HepG2 (cell line): ENCODE results near the gene SEMA6B. TPM values are rescaled to one million over a fixed set of nuclear protein-coding genes. Genes with fewer than 3 reads are reported as not detected.

Experiments
- CHD4 ChIP-seq: fragments of 200-600 bp; sonication (generic); IDR thresholded peaks from 2 replicates; pipeline ENCODE4 v1.7.0; 2017; ENCODE audit warnings: mild to moderate bottlenecking, low read length, borderline replicate concordance
- GTF2F1 ChIP-seq: fragments of 150-350 bp; IDR thresholded peaks from 2 replicates; pipeline ENCODE4 v1.6.1; 2014; ENCODE audit warnings: low read length
- JUNB ChIP-seq: sonication (generic); formaldehyde crosslinking; IDR thresholded peaks from 2 replicates; pipeline ENCODE4 v1.8.0; 2022; ENCODE audit warnings: missing genetic modification reagents, mild to moderate bottlenecking, borderline replicate concordance
- MTF1 ChIP-seq: sonication (generic); formaldehyde crosslinking; IDR thresholded peaks from 2 replicates; pipeline ENCODE4 v1.5.0; 2020; ENCODE audit warnings: missing genetic modification reagents
- PPARG ChIP-seq: conservative IDR thresholded peaks from 2 replicates; pipeline ENCODE4 v1.6.1; 2016; ENCODE audit warnings: missing biosample characterization, missing genetic modification reagents
- RFX5 ChIP-seq: IDR thresholded peaks from 2 replicates; pipeline ENCODE4 v1.6.1; 2011; ENCODE audit warnings: low read depth, low read length, improper control_type of control experiment
- RXRB ChIP-seq: IDR thresholded peaks from 2 replicates; pipeline ENCODE4 v1.6.1; 2016; ENCODE audit warnings: borderline replicate concordance, missing genetic modification reagents, missing compliant biosample characterization
- SIN3A ChIP-seq: IDR thresholded peaks from 2 replicates; pipeline ENCODE4 v1.6.1; 2011; ENCODE audit warnings: low read depth, mild to moderate bottlenecking, control low read depth, low read length, borderline replicate concordance
- SRSF9 ChIP-seq: fragments of 200-400 bp; formaldehyde crosslinking; IDR thresholded peaks from 2 replicates; pipeline ENCODE4 v1.6.1; 2018; ENCODE audit warnings: borderline replicate concordance, mild to moderate bottlenecking, low read depth, low read length; ENCODE audit not compliant: insufficient read depth, poor library complexity, severe bottlenecking
- THYN1 ChIP-seq: sonication (generic); formaldehyde crosslinking; IDR thresholded peaks from 2 replicates; pipeline ENCODE4 v1.8.1; 2023; ENCODE audit warnings: low read depth, mild to moderate bottlenecking, moderate library complexity, missing genetic modification reagents, borderline replicate concordance
- U2AF2 ChIP-seq: fragments of 200-400 bp; formaldehyde crosslinking; IDR thresholded peaks from 2 replicates; pipeline ENCODE4 v1.6.1; 2017; ENCODE audit warnings: low read depth, mild to moderate bottlenecking, low read length
- ZBTB3 ChIP-seq: sonication (generic); formaldehyde crosslinking; IDR thresholded peaks from 2 replicates; pipeline ENCODE4 v1.4.0; 2020; ENCODE audit warnings: low read depth, mild to moderate bottlenecking, moderate library complexity, missing genetic modification reagents, borderline replicate concordance
- ZBTB42 ChIP-seq: sonication (generic); formaldehyde crosslinking; IDR thresholded peaks from 2 replicates; pipeline ENCODE4 v1.5.0; 2020; ENCODE audit warnings: mild to moderate bottlenecking, missing genetic modification reagents
- ZNF136 ChIP-seq: sonication (generic); formaldehyde crosslinking; IDR thresholded peaks from 2 replicates; pipeline ENCODE4 v1.8.1; 2022; ENCODE audit warnings: low read depth, mild to moderate bottlenecking, moderate library complexity, missing genetic modification reagents
- ZNF20 ChIP-seq: sonication (generic); formaldehyde crosslinking; IDR thresholded peaks from 2 replicates; pipeline ENCODE4 v1.4.0; 2020; ENCODE audit warnings: mild to moderate bottlenecking, moderate library complexity, missing genetic modification reagents
- ZNF33B ChIP-seq: sonication (generic); formaldehyde crosslinking; IDR thresholded peaks from 2 replicates; pipeline ENCODE4 v1.5.1; 2020; ENCODE audit warnings: mild to moderate bottlenecking, missing genetic modification reagents
- ZNF430 ChIP-seq: sonication (generic); formaldehyde crosslinking; IDR thresholded peaks from 2 replicates; pipeline ENCODE4 v1.9.0; 2021; ENCODE audit warnings: mild to moderate bottlenecking, missing genetic modification reagents
- ZNF468 ChIP-seq: sonication (generic); formaldehyde crosslinking; IDR thresholded peaks from 2 replicates; pipeline ENCODE4 v1.8.0; 2022; ENCODE audit warnings: mild to moderate bottlenecking, moderate library complexity, missing genetic modification reagents
- polyA plus RNA-seq, 8 experiments: library from polyadenylated mRNA; depleted of rRNA in 3 of 8; stranded (reverse) in 7 of 8; unstranded in 1 of 8; fragments of >200 nt; fragmentation: Illumina TruSeq in 4 of 8; extraction: Trizol in 4 of 8; gene quantifications; 2 replicates each; pipeline versions ENCODE4 v1.2.1 to v1.2.3, GENCODE V29; 2011 to 2016; ENCODE audit warnings: low read depth in 4 of 8, missing spikeins in 1 of 8, mixed read lengths in 1 of 8; ENCODE audit not compliant: insufficient read depth in 1 of 8
- total RNA-seq, 5 experiments: library from RNA; depleted of rRNA; stranded (reverse); fragments of >200 nt; fragmentation: Illumina TruSeq; extraction: Trizol; gene quantifications; 2 replicates each; pipeline ENCODE4 v1.2.3, GENCODE V29; 2016; ENCODE audit warnings: low read depth in 1 of 5
- TF ChIP-seq, protein P1 (sequence below): sonication (generic); formaldehyde crosslinking; IDR thresholded peaks from 2 replicates; pipeline ENCODE4 v1.5.0; 2020; ENCODE audit warnings: missing genetic modification reagents
- TF ChIP-seq, protein P2 (sequence below): sonication (generic); formaldehyde crosslinking; IDR thresholded peaks from 2 replicates; pipeline ENCODE4 v1.8.1; 2022; ENCODE audit warnings: low read depth, mild to moderate bottlenecking, missing genetic modification reagents
- TF ChIP-seq, protein P3 (sequence below): sonication (generic); formaldehyde crosslinking; IDR thresholded peaks from 2 replicates; pipeline ENCODE4 v1.5.1; 2020; ENCODE audit warnings: mild to moderate bottlenecking, moderate library complexity, missing genetic modification reagents
- TF ChIP-seq, protein P4 (sequence below): IDR thresholded peaks from 2 replicates; pipeline ENCODE4 v1.6.1; 2016; ENCODE audit warnings: low read depth, borderline replicate concordance
- TF ChIP-seq, protein P5 (sequence below): sonication (generic); formaldehyde crosslinking; IDR thresholded peaks from 2 replicates; pipeline ENCODE4 v1.5.0; 2020; ENCODE audit warnings: missing genetic modification reagents

SEMA6B gene
- total and polyA plus RNA-seq, 2 of the 13 experiments (the other 11 are each of a cell fraction or from before 2014, with no cell fraction given) = 45.5 to 67.1 TPM

DNA sequence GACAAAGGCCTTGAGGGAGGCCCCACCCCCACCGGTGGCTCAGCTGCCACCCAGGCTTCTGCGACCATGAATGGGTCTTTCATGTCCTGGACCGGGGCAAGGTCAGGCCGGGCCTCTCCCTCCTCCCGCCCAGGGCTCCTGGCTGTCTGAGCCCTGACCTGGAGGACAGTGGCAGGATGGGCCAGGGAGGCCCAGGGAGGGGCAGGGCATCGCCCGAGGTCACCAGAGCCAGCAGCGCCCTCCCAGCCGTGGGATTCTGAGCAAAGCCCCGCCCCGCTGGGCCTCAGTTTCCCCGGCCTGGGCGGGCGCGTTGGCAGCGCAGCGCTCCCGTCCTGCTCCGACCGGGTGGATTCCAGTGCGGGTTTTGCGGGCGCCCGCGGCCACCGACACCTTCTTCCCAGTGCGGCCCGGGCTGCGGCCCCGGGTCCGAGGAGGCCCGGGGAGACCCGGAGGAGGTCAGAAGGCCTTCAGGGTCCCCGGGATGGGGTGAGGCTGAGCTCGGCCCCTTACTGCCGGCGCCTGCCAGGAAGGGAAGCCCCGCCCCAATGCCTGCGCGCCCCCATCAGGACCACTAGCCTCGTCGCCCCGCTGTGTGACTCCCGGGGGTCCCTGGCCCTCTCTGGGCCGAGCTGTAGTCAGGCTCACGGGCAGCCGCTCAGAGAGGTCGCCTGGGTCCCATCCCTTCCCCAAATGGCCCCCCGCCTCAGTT, 24.6 kb upstream of the SEMA6B start (continued):
- TF ChIP-seq MTF1 (CRISPR knock-in tag) (no peak), ZNF136 (0 out of 2 replicates have a peak, but pooled peaks have one; percentile 12), RXRB (peak; percentile 96), U2AF2 (no peak), SIN3A (no peak), RFX5 (no peak), PPARG (CRISPR knock-in tag) (peak; percentile 73), ZNF430 (CRISPR knock-in tag) (peak; percentile 72; the same call in 1 of the 2 replicates), ZNF33B (CRISPR knock-in tag) (no peak), GTF2F1 (no peak), CHD4 (no peak; the same call in 1 of the 2 replicates), ZBTB3 (CRISPR knock-in tag) (peak; percentile 77), ZNF20 (CRISPR knock-in tag) (peak; percentile 76; the same call in 1 of the 2 replicates), THYN1 (no peak), SRSF9 (no peak), JUNB (CRISPR knock-in tag) (no peak), ZNF468 (CRISPR knock-in tag) (0 out of 2 replicates have a peak, but pooled peaks have one; percentile 26), ZBTB42 (CRISPR knock-in tag) (peak; percentile 67; the same call in 1 of the 2 replicates)
- TF ChIP-seq, protein P1, sequence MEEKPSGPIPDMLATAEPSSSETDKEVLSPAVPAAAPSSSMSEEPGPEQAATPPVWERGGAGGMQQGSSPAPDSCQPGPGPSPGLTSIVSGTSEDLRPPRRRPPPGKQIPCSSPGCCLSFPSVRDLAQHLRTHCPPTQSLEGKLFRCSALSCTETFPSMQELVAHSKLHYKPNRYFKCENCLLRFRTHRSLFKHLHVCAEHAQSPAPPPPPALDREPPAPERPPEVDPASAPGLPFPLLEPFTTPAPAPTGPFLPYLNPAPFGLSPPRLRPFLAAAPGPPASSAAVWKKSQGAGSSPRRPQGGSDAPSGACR (CRISPR knock-in tag) = 0 out of 2 replicates have a peak, but pooled peaks have one; percentile 72
- TF ChIP-seq, protein P2, sequence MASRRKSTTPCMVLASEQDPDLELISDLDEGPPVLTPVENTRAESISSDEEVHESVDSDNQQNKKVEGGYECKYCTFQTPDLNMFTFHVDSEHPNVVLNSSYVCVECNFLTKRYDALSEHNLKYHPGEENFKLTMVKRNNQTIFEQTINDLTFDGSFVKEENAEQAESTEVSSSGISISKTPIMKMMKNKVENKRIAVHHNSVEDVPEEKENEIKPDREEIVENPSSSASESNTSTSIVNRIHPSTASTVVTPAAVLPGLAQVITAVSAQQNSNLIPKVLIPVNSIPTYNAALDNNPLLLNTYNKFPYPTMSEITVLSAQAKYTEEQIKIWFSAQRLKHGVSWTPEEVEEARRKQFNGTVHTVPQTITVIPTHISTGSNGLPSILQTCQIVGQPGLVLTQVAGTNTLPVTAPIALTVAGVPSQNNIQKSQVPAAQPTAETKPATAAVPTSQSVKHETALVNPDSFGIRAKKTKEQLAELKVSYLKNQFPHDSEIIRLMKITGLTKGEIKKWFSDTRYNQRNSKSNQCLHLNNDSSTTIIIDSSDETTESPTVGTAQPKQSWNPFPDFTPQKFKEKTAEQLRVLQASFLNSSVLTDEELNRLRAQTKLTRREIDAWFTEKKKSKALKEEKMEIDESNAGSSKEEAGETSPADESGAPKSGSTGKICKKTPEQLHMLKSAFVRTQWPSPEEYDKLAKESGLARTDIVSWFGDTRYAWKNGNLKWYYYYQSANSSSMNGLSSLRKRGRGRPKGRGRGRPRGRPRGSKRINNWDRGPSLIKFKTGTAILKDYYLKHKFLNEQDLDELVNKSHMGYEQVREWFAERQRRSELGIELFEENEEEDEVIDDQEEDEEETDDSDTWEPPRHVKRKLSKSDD = peak; percentile 67; the same call in 1 of the 2 replicates
- TF ChIP-seq, protein P3, sequence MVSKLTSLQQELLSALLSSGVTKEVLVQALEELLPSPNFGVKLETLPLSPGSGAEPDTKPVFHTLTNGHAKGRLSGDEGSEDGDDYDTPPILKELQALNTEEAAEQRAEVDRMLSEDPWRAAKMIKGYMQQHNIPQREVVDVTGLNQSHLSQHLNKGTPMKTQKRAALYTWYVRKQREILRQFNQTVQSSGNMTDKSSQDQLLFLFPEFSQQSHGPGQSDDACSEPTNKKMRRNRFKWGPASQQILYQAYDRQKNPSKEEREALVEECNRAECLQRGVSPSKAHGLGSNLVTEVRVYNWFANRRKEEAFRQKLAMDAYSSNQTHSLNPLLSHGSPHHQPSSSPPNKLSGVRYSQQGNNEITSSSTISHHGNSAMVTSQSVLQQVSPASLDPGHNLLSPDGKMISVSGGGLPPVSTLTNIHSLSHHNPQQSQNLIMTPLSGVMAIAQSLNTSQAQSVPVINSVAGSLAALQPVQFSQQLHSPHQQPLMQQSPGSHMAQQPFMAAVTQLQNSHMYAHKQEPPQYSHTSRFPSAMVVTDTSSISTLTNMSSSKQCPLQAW (CRISPR knock-in tag) = 0 out of 2 replicates have a peak, but pooled peaks have one; percentile 24
- TF ChIP-seq, protein P4, sequence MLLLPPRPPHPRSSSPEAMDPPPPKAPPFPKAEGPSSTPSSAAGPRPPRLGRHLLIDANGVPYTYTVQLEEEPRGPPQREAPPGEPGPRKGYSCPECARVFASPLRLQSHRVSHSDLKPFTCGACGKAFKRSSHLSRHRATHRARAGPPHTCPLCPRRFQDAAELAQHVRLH = 0 out of 2 replicates have a peak, but pooled peaks have one; percentile 3
- TF ChIP-seq, protein P5, sequence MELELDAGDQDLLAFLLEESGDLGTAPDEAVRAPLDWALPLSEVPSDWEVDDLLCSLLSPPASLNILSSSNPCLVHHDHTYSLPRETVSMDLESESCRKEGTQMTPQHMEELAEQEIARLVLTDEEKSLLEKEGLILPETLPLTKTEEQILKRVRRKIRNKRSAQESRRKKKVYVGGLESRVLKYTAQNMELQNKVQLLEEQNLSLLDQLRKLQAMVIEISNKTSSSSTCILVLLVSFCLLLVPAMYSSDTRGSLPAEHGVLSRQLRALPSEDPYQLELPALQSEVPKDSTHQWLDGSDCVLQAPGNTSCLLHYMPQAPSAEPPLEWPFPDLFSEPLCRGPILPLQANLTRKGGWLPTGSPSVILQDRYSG (CRISPR knock-in tag) = peak; percentile 83; the same call in 1 of the 2 replicates
